ENCODE data around the gene EIF2B4. TPM values are rescaled to one million over a fixed set of nuclear protein-coding genes. Genes with fewer than 3 reads are reported as not detected.

The EIF2B4 gene
- total and polyA plus RNA-seq, 9 of the 15 experiments (the other 6 are each of a cell fraction or from before 2014, with no cell fraction given): 29.7 to 80.3 (median 58.9) TPM

- no peak for TF ChIP-seq MXD1 (CRISPR knock-in tag; IDR thresholded peaks at IDR 0.05; ENCODE audit: borderline replicate concordance, poor library complexity, severe bottlenecking)
- TF ChIP-seq, protein P1, sequence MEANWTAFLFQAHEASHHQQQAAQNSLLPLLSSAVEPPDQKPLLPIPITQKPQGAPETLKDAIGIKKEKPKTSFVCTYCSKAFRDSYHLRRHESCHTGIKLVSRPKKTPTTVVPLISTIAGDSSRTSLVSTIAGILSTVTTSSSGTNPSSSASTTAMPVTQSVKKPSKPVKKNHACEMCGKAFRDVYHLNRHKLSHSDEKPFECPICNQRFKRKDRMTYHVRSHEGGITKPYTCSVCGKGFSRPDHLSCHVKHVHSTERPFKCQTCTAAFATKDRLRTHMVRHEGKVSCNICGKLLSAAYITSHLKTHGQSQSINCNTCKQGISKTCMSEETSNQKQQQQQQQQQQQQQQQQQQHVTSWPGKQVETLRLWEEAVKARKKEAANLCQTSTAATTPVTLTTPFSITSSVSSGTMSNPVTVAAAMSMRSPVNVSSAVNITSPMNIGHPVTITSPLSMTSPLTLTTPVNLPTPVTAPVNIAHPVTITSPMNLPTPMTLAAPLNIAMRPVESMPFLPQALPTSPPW (CRISPR knock-in tag; IDR thresholded peaks at IDR 0.05): 0 out of 2 replicates have a peak, but pooled peaks have one; percentile 20
- TF ChIP-seq ILK (tag; IDR thresholded peaks at IDR 0.05; ENCODE audit: borderline replicate concordance, low read depth): no peak
- TF ChIP-seq ZNF699 (CRISPR knock-in tag; IDR thresholded peaks at IDR 0.05; ENCODE audit: insufficient replicate concordance): no peak
- TF ChIP-seq GABPB2 (CRISPR knock-in tag; conservative IDR thresholded peaks at IDR 0.05): no peak
- TF ChIP-seq MEIS2 (IDR thresholded peaks at IDR 0.05; ENCODE audit: partially characterized antibody): peak; percentile 80
- TF ChIP-seq HDGF (IDR thresholded peaks at IDR 0.05): no peak; the same call in none of the 2 replicates
- peak; percentile 31 to 55; a peak in 3 of 4 replicates for TF ChIP-seq NRF1 (conservative IDR thresholded peaks at IDR 0.05 in 1 of 2, IDR thresholded peaks at IDR 0.05 in 1 of 2)
- no peak for TF ChIP-seq ZSCAN32 (CRISPR knock-in tag; IDR thresholded peaks at IDR 0.05)
- TF ChIP-seq, protein P2, sequence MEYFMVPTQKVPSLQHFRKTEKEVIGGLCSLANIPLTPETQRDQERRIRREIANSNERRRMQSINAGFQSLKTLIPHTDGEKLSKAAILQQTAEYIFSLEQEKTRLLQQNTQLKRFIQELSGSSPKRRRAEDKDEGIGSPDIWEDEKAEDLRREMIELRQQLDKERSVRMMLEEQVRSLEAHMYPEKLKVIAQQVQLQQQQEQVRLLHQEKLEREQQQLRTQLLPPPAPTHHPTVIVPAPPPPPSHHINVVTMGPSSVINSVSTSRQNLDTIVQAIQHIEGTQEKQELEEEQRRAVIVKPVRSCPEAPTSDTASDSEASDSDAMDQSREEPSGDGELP (CRISPR knock-in tag; IDR thresholded peaks at IDR 0.05; ENCODE audit: borderline replicate concordance): peak; percentile 86
- no peak for TF ChIP-seq ZNF239 (CRISPR knock-in tag; IDR thresholded peaks at IDR 0.05)
- TF ChIP-seq ZNF583 (CRISPR knock-in tag; IDR thresholded peaks at IDR 0.05): no peak
- no peak for TF ChIP-seq ZNF212 (CRISPR knock-in tag; IDR thresholded peaks at IDR 0.05)
- no peak for TF ChIP-seq ZNF785 (CRISPR knock-in tag; IDR thresholded peaks at IDR 0.05)
- TF ChIP-seq TGIF2 (CRISPR knock-in tag; IDR thresholded peaks at IDR 0.05): no peak
- no peak for TF ChIP-seq TCFL5 (CRISPR knock-in tag; conservative IDR thresholded peaks at IDR 0.05)
- no peak for TF ChIP-seq CAMTA2 (CRISPR knock-in tag; conservative IDR thresholded peaks at IDR 0.05)
- TF ChIP-seq CHD2 (IDR thresholded peaks at IDR 0.05; ENCODE audit: low read depth, low read length): no peak
- no peak for TF ChIP-seq ZNF76 (CRISPR knock-in tag; IDR thresholded peaks at IDR 0.05; ENCODE audit: borderline replicate concordance)
- TF ChIP-seq FOS (IDR thresholded peaks at IDR 0.05; ENCODE audit: extremely low read depth, insufficient read length): peak; percentile 84
- 0 out of 2 replicates have a peak, but pooled peaks have one; percentile 39 for TF ChIP-seq SMAD4 (CRISPR knock-in tag; conservative IDR thresholded peaks at IDR 0.05)
- no peak for TF ChIP-seq TAF15 (IDR thresholded peaks at IDR 0.05; ENCODE audit: low read depth, low read length)
- no peak for TF ChIP-seq ZNF146 (CRISPR knock-in tag; IDR thresholded peaks at IDR 0.05; ENCODE audit: unreplicated experiment)
- TF ChIP-seq FUS (optimal IDR thresholded peaks at IDR 0.05; ENCODE audit: low read depth, low read length): no peak
Measured at GRCh38 chr2:27320958-27321543, 49.1 kb downstream of the EIF2B4 start (continued).

All from K562 (cell line).